H1 (cell line): ENCODE data around the gene SIGLEC7. TPM values are rescaled to one million over a fixed set of nuclear protein-coding genes. Genes with fewer than 3 reads are reported as not detected.

Experiments
- CTCF ChIA-PET: fragments of 300-600 bp; sonication (Branson Sonifier 250); formaldehyde crosslinking; loops from one replicate; lab custom pipeline; 2021; ENCODE audit not compliant: partially characterized antibody; lab: Charles Lee
- POLR2A ChIA-PET: fragments of 300-600 bp; sonication (Branson Sonifier 250); formaldehyde crosslinking; loops from one replicate; lab custom pipeline; 2021; ENCODE audit warnings: inconsistent platforms; ENCODE audit not compliant: partially characterized antibody; lab: Charles Lee
- DNase-seq, 2 experiments: peaks; one replicate each; pipeline versions ENCODE4 v3.0.0 to v3.0.0-alpha.2; 2010 to 2022; ENCODE audit warnings: low spot score in 2 of 2, low read depth in 1 of 2, mixed read lengths in 1 of 2
- FAIRE-seq: peaks from 2 replicates; lab custom pipeline; 2011; peaks lifted over from hg19 to GRCh38; lab: Jason Lieb, UNC
- H2AFZ ChIP-seq: 2 replicates; pipeline ENCODE4 v1.8.1; 2012; ENCODE audit warnings: low read length, inconsistent platforms
- H2AK5ac ChIP-seq: 2 replicates; pipeline ENCODE4 v1.6.1; 2013; ENCODE audit warnings: low read depth, low read length
- H2BK120ac ChIP-seq: replicated peaks from 2 replicates; pipeline ENCODE3; 2013; ENCODE audit warnings: low read depth, low read length, inconsistent platforms
- H2BK12ac ChIP-seq: 2 replicates; pipeline ENCODE4 v1.6.1; 2013; ENCODE audit warnings: low read depth, low read length
- H2BK15ac ChIP-seq: 2 replicates; pipeline ENCODE4 v1.6.1; 2013; ENCODE audit warnings: low read length
- H2BK20ac ChIP-seq: 2 replicates; pipeline ENCODE4 v1.6.1; 2013; ENCODE audit warnings: low read length
- H2BK5ac ChIP-seq: 2 replicates; pipeline ENCODE4 v1.6.1; 2013; ENCODE audit warnings: low read depth, low read length
- H3K14ac ChIP-seq: 2 replicates; pipeline ENCODE4 v1.6.1; 2013; ENCODE audit warnings: inconsistent platforms; ENCODE audit not compliant: insufficient read length
- H3K18ac ChIP-seq: 2 replicates; pipeline ENCODE4 v1.6.1; 2013; ENCODE audit warnings: low read length; ENCODE audit errors: extremely low read depth
- H3K23ac ChIP-seq: 2 replicates; pipeline ENCODE4 v1.6.1; 2013; ENCODE audit warnings: inconsistent platforms; ENCODE audit not compliant: insufficient read length
- H3K23me2 ChIP-seq: 2 replicates; pipeline ENCODE4 v1.6.1; 2013; ENCODE audit warnings: low read depth, low read length
- H3K27ac ChIP-seq: 2 replicates; pipeline ENCODE4 v1.6.1; 2011; ENCODE audit warnings: low read depth, low read length, inconsistent platforms
- H3K27me3 ChIP-seq, 4 experiments: replicated peaks in 1 of 4; 1 replicate in 1 of 4; 2 replicates in 3 of 4; pipeline versions ENCODE4 v1.6.1 to v1.8.1; 2011 to 2013; ENCODE audit warnings: low read length in 3 of 4, mild to moderate bottlenecking in 3 of 4, inconsistent platforms in 2 of 4, mixed read lengths in 2 of 4, moderate library complexity in 1 of 4; ENCODE audit not compliant: control insufficient read depth in 3 of 4, insufficient read depth in 3 of 4; ENCODE audit errors: extremely low read depth in 1 of 4
- H3K36me3 ChIP-seq, 4 experiments: 2 replicates each; pipeline versions ENCODE4 v1.6.1 to v1.8.1; 2011 to 2013; ENCODE audit warnings: mild to moderate bottlenecking in 4 of 4, low read length in 3 of 4, moderate library complexity in 2 of 4, control low read depth in 1 of 4, inconsistent platforms in 1 of 4; ENCODE audit not compliant: insufficient read depth in 4 of 4, control insufficient read depth in 2 of 4
- H3K4ac ChIP-seq: replicated peaks from 2 replicates; pipeline ENCODE3; 2013; ENCODE audit warnings: low read length, low read depth, mixed read lengths, inconsistent platforms; ENCODE audit not compliant: insufficient read length
- H3K4me1 ChIP-seq, 4 experiments: replicated peaks in 1 of 4; 1 replicate in 1 of 4; 2 replicates in 3 of 4; pipeline versions ENCODE4 v1.6.1 to v1.8.1; 2011 to 2013; ENCODE audit warnings: low read length in 3 of 4, inconsistent platforms in 2 of 4, mixed read lengths in 1 of 4; ENCODE audit not compliant: insufficient read depth in 4 of 4, control insufficient read depth in 3 of 4
- H3K4me2 ChIP-seq, 2 experiments: 2 replicates each; pipeline versions ENCODE4 v1.6.1 to v1.8.1; 2011 to 2013; ENCODE audit warnings: low read depth in 2 of 2, low read length in 2 of 2, control low read depth in 1 of 2, inconsistent platforms in 1 of 2, mild to moderate bottlenecking in 1 of 2; ENCODE audit not compliant: insufficient read depth in 1 of 2
- H3K4me3 ChIP-seq, 4 experiments: fragments of 200-600, 300-600 bp in 1 of 4; sonication (generic), shearing (Covaris generic), sonication (Bioruptor Twin) in 1 of 4; 2 replicates each; pipeline versions ENCODE4 v1.5.1 to v1.8.1; 2011 to 2016; ENCODE audit warnings: low read length in 4 of 4, low read depth in 3 of 4, control low read depth in 2 of 4, inconsistent platforms in 2 of 4, mild to moderate bottlenecking in 2 of 4, mixed read lengths in 1 of 4, moderate library complexity in 1 of 4; ENCODE audit not compliant: insufficient read depth in 2 of 4; ENCODE audit errors: extremely low read depth in 1 of 4
- H3K56ac ChIP-seq: replicated peaks from 2 replicates; pipeline ENCODE3; 2013; ENCODE audit warnings: low read depth, mild to moderate bottlenecking, mixed read lengths, low read length, inconsistent platforms; ENCODE audit not compliant: insufficient read length
- H3K79me1 ChIP-seq: 2 replicates; pipeline ENCODE4 v1.6.1; 2013; ENCODE audit warnings: low read depth, low read length, control low read depth
- H3K79me2 ChIP-seq, 2 experiments: 2 replicates each; pipeline versions ENCODE4 v1.6.1 to v1.8.1; 2012 to 2013; ENCODE audit warnings: low read length in 2 of 2, mild to moderate bottlenecking in 2 of 2, inconsistent platforms in 1 of 2; ENCODE audit not compliant: insufficient read depth in 2 of 2, control insufficient read depth in 1 of 2
- H3K9ac ChIP-seq, 4 experiments: replicated peaks in 1 of 4; 1 replicate in 1 of 4; 2 replicates in 3 of 4; pipeline versions ENCODE4 v1.6.1 to v1.8.1; 2011 to 2013; ENCODE audit warnings: low read depth in 3 of 4, low read length in 3 of 4, control low read depth in 2 of 4, mild to moderate bottlenecking in 2 of 4, moderate library complexity in 2 of 4, inconsistent platforms in 1 of 4; ENCODE audit errors: extremely low read depth in 1 of 4
- H3K9me3 ChIP-seq, 2 experiments: 2 replicates each; pipeline versions ENCODE4 v1.6.1 to v1.8.1; 2012 to 2013; ENCODE audit warnings: mild to moderate bottlenecking in 2 of 2, moderate library complexity in 2 of 2, control low read depth in 1 of 2, inconsistent platforms in 1 of 2, low read depth in 1 of 2, low read length in 1 of 2, mixed read lengths in 1 of 2; ENCODE audit not compliant: insufficient read depth in 2 of 2
- H4K20me1 ChIP-seq, 2 experiments: replicated peaks in 1 of 2; 2 replicates each; pipeline versions ENCODE3 to v1.8.1; 2011 to 2013; ENCODE audit warnings: inconsistent platforms in 2 of 2, low read length in 2 of 2, mild to moderate bottlenecking in 1 of 2; ENCODE audit not compliant: insufficient read depth in 2 of 2, control insufficient read depth in 1 of 2
- H4K5ac ChIP-seq: 2 replicates; pipeline ENCODE4 v1.6.1; 2013; ENCODE audit warnings: low read length, low read depth, mixed read lengths, inconsistent platforms; ENCODE audit not compliant: insufficient read length
- H4K8ac ChIP-seq: 2 replicates; pipeline ENCODE4 v1.8.0; 2013; ENCODE audit warnings: mild to moderate bottlenecking, moderate library complexity, low read length, inconsistent platforms; ENCODE audit not compliant: insufficient read depth; ENCODE audit errors: extremely low read depth
- H4K91ac ChIP-seq: replicated peaks from 2 replicates; pipeline ENCODE3; 2013; ENCODE audit warnings: low read length, mixed read lengths, inconsistent platforms; ENCODE audit not compliant: insufficient read length
- BACH1 ChIP-seq: IDR thresholded peaks from 2 replicates; pipeline ENCODE4 v1.6.1; 2012; ENCODE audit warnings: low read length, improper control_type of control experiment
- CBX5 ChIP-seq: fragments of 300-800, 300-1000 bp; sonication (generic); IDR thresholded peaks from 2 replicates; pipeline ENCODE4 v1.7.1; 2016; ENCODE audit warnings: antibody characterized with exemption, low read length, low read depth
- EGR1 ChIP-seq: IDR thresholded peaks from 2 replicates; pipeline ENCODE4 v1.6.1; 2011; ENCODE audit warnings: low read depth, low read length, borderline replicate concordance
- EP300 ChIP-seq, 2 experiments: IDR thresholded peaks; 1 replicate in 1 of 2; 2 replicates in 1 of 2; pipeline ENCODE4 v1.6.1; 2011 to 2012; ENCODE audit warnings: low read depth in 2 of 2, low read length in 2 of 2, mild to moderate bottlenecking in 2 of 2, borderline replicate concordance in 1 of 2, inconsistent platforms in 1 of 2, moderate library complexity in 1 of 2
- KDM1A ChIP-seq: fragments of 200-600, 300-600 bp; sonication (generic); IDR thresholded peaks from 2 replicates; pipeline ENCODE4 v1.7.1; 2016; ENCODE audit warnings: mild to moderate bottlenecking, low read length, borderline replicate concordance
- NRF1 ChIP-seq: IDR thresholded peaks from 2 replicates; pipeline ENCODE4 v1.6.1; 2011; ENCODE audit warnings: mild to moderate bottlenecking, low read depth, low read length, improper control_type of control experiment
- POU5F1 ChIP-seq: IDR thresholded peaks from 2 replicates; pipeline ENCODE4 v1.6.1; 2011; ENCODE audit warnings: low read depth, mild to moderate bottlenecking, low read length, moderate library complexity
- RAD21 ChIP-seq, 2 experiments: IDR thresholded peaks in 1 of 2; conservative IDR thresholded peaks in 1 of 2; 2 replicates each; pipeline ENCODE4 v1.6.1; 2011; ENCODE audit warnings: low read depth in 2 of 2, low read length in 2 of 2, improper control_type of control experiment in 1 of 2, inconsistent platforms in 1 of 2, mild to moderate bottlenecking in 1 of 2, moderate library complexity in 1 of 2
- RNF2 ChIP-seq: fragments of 200-900, 300-1000 bp; sonication (generic); IDR thresholded peaks from 2 replicates; pipeline ENCODE4 v1.7.1; 2016; ENCODE audit warnings: borderline replicate concordance, low read depth, mild to moderate bottlenecking, antibody characterized with exemption, low read length; ENCODE audit not compliant: poor library complexity, severe bottlenecking; ENCODE audit errors: missing control alignments
- SP4 ChIP-seq: IDR thresholded peaks from 2 replicates; pipeline ENCODE4 v1.6.1; 2012; ENCODE audit warnings: low read length, inconsistent platforms
- WGBS, 2 experiments: shearing (Covaris generic) in 1 of 2; methylation state at CpG; one replicate each; pipeline versions ENCODE4 v1.1.6 to v1.1.7; 2013 to 2015; ENCODE audit warnings: low lambda C conversion rate in 2 of 2, mixed read lengths in 2 of 2, inconsistent platforms in 1 of 2, low coverage in 1 of 2, missing lambda C conversion rate in 1 of 2; ENCODE audit not compliant: insufficient replicate concordance in 2 of 2, insufficient coverage in 1 of 2, insufficient read length in 1 of 2; ENCODE audit errors: extremely low coverage in 1 of 2, missing lambda C conversion rate in 1 of 2; 5-methylcytosine and 5-hydroxymethylcytosine counted together
- polyA plus RNA-seq, 7 experiments: library from polyadenylated mRNA; depleted of rRNA in 3 of 7; stranded (reverse) in 5 of 7; unstranded in 2 of 7; fragments of >200 nt in 5 of 7; fragments of 200-250 nt in 2 of 7; gene quantifications; 1 replicate in 5 of 7; 2 replicates in 1 of 7; 4 replicates in 1 of 7; pipeline versions ENCODE4 v1.2.1 to v1.2.3, GENCODE V29; 2011 to 2013; ENCODE audit warnings: missing spikeins in 2 of 7, mixed read lengths in 2 of 7
- total RNA-seq: library from RNA; stranded (reverse); fragmentation: NEBNext Ultra II Directional; extraction: Animal tissue kit (Norgen Biotek cat#: 25700); gene quantifications from 2 replicates; pipeline ENCODE4 v1.2.1, GENCODE V29; 2021
- TF ChIP-seq, protein P1 (sequence below), 3 experiments: IDR thresholded peaks; 1 replicate in 2 of 3; 2 replicates in 1 of 3; pipeline versions ENCODE4 v1.5.1 to v1.6.1; 2011; ENCODE audit warnings: low read length in 3 of 3, mild to moderate bottlenecking in 3 of 3, inconsistent platforms in 2 of 3, low read depth in 1 of 3, moderate library complexity in 1 of 3; ENCODE audit not compliant: insufficient read depth in 1 of 3; ENCODE audit errors: control extremely low read depth in 1 of 3

The SIGLEC7 gene
- total and polyA plus RNA-seq, 2 of the 8 experiments (the other 6 are each of a cell fraction or from before 2014, with no cell fraction given): not detected

DNA sequence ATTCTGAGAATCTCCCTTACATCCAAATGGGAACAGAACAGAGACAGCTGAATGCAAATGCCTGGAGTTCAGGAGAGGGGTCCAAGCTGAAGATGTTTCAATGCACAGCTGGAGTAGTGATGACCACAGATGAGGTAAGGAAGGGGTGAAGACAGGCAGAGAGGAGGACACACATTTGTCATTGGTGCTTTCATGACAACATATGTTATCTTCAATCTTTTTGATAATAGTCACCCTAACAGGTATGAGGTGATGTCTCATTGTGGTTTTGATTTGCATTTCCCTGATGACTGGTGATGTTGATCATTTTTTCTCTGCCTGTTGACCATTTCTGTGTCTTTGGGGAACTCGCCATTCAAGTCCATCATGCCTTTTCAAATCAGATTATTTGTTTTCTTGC lies 19.2 kb downstream of the SIGLEC7 start:
- no peak overlapping the region for H3K4me2 ChIP-seq
- H4K91ac ChIP-seq: no peak overlapping the region
- H3K27ac ChIP-seq: no peak overlapping the region
- H2AK5ac ChIP-seq: no peak overlapping the region
- H3K27me3 ChIP-seq: 0 out of 7 replicates have a peak, but pooled peaks cover 0 to 3% (median 0%) of the 10 kb centered on the region in 4 experiments
- H3K14ac ChIP-seq: no peak overlapping the region
- no peak overlapping the region for H3K4me3 ChIP-seq
- H3K4me1 ChIP-seq: no peaks in the 10 kb centered on the region
- no peak overlapping the region for H4K5ac ChIP-seq
- no peak overlapping the region for H2BK12ac ChIP-seq
- no peak overlapping the region for H2BK5ac ChIP-seq
- H2BK15ac ChIP-seq: no peak overlapping the region
- H3K23me2 ChIP-seq: no peaks in the 10 kb centered on the region
- no peaks in the 10 kb centered on the region for H4K20me1 ChIP-seq
- no peaks in the 10 kb centered on the region for H3K79me2 ChIP-seq
- no peak overlapping the region for H2AFZ ChIP-seq
- DNase-seq (no peak), FAIRE-seq (no peak)
- ChIA-PET POLR2A (interaction anchor here (0.6 kb wide), 1 partner anchor 500 kb away, joined by 3 read pairs; no protein-coding TSS in a partner anchor), CTCF (interaction anchor here (1.1 to 3.5 kb wide), 2 partner anchors 96 to 98 kb away, joined by 5 to 13 read pairs; no protein-coding TSS in a partner anchor)
- H2BK20ac ChIP-seq: no peak overlapping the region
- no peaks in the 10 kb centered on the region for H3K79me1 ChIP-seq
- no peak overlapping the region for H2BK120ac ChIP-seq
- H4K8ac ChIP-seq: no peak overlapping the region
- WGBS, 2 experiments: 85% methylated on average over 1 of the region's 1 CpG; no CpG with 5 or more reads in 1 of the 2 experiments
- H3K9ac ChIP-seq: no peak overlapping the region
- H3K4ac ChIP-seq: no peak overlapping the region
- H3K36me3 ChIP-seq: no peaks in the 10 kb centered on the region
- no peak overlapping the region for H3K18ac ChIP-seq
- H3K23ac ChIP-seq: no peak overlapping the region
- no peaks in the 10 kb centered on the region for H3K9me3 ChIP-seq
- H3K56ac ChIP-seq: no peak overlapping the region
- TF ChIP-seq POU5F1 (no peak), BACH1 (no peak), SP4 (no peak), KDM1A (no peak), RNF2 (no peak), RAD21 (IDR thresholded peaks at IDR 0.05 in 1 of 2, conservative IDR thresholded peaks at IDR 0.05 in 1 of 2; ENCODE audit: low read depth in 2 of 2, low read length in 2 of 2) (no peak), CBX5 (no peak), NRF1 (no peak), EP300 (IDR thresholded peaks at IDR 0.05; ENCODE audit: borderline replicate concordance in 1 of 2, low read depth in 2 of 2, low read length in 2 of 2) (no peak), EGR1 (no peak)
- TF ChIP-seq, protein P1, sequence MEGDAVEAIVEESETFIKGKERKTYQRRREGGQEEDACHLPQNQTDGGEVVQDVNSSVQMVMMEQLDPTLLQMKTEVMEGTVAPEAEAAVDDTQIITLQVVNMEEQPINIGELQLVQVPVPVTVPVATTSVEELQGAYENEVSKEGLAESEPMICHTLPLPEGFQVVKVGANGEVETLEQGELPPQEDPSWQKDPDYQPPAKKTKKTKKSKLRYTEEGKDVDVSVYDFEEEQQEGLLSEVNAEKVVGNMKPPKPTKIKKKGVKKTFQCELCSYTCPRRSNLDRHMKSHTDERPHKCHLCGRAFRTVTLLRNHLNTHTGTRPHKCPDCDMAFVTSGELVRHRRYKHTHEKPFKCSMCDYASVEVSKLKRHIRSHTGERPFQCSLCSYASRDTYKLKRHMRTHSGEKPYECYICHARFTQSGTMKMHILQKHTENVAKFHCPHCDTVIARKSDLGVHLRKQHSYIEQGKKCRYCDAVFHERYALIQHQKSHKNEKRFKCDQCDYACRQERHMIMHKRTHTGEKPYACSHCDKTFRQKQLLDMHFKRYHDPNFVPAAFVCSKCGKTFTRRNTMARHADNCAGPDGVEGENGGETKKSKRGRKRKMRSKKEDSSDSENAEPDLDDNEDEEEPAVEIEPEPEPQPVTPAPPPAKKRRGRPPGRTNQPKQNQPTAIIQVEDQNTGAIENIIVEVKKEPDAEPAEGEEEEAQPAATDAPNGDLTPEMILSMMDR (IDR thresholded peaks at IDR 0.05; ENCODE audit: control extremely low read depth in 1 of 3, insufficient read depth in 1 of 3, low read depth in 1 of 3, low read length in 3 of 3): no peak
